AG04450 (cell line): ENCODE measurements around the gene EPHB2. TPM values are rescaled to one million over a fixed set of nuclear protein-coding genes. Genes with fewer than 3 reads are reported as not detected.

Experiments
- CTCF ChIA-PET: fragments of 300-600, 350-600 bp; formaldehyde crosslinking; extraction: SDS; loops from one replicate; lab custom pipeline; 2022; ENCODE audit warnings: antibody characterized with exemption, inconsistent platforms; lab: Charles Lee
- POLR2A ChIA-PET: fragments of 350-600 bp; formaldehyde crosslinking; extraction: SDS; loops from one replicate; lab custom pipeline; 2021; ENCODE audit warnings: antibody characterized with exemption, inconsistent platforms; lab: Yijun Ruan, JAX
- DNase-seq: peaks from one replicate; pipeline ENCODE4 v3.0.0-alpha.2; 2011; ENCODE audit warnings: low read depth, low spot score
- H3K27ac ChIP-seq: one replicate; pipeline ENCODE4 v1.5.1; 2012; ENCODE audit warnings: low read depth, low read length, control low read depth
- H3K27me3 ChIP-seq: one replicate; pipeline ENCODE4 v1.6.0; 2012; ENCODE audit warnings: low read length; ENCODE audit not compliant: control insufficient read depth, insufficient read depth
- H3K4me3 ChIP-seq: 2 replicates; pipeline ENCODE4 v1.5.1; 2011; ENCODE audit warnings: mild to moderate bottlenecking, low read depth, low read length, control low read depth
- H3K9me3 ChIP-seq: 2 replicates; pipeline ENCODE4 v1.5.1; 2012; ENCODE audit warnings: low read length; ENCODE audit not compliant: control insufficient read depth, insufficient read depth
- polyA plus RNA-seq: library from polyadenylated mRNA; depleted of rRNA; stranded (reverse); fragments of >200 nt; gene quantifications from 2 replicates; pipeline ENCODE4 v1.2.3, GENCODE V29; 2011
- TF ChIP-seq, protein P1 (sequence below): IDR thresholded peaks from 2 replicates; pipeline ENCODE4 v1.5.1; 2011; ENCODE audit warnings: low read depth, low read length, control low read depth, inconsistent platforms

The EPHB2 gene
- polyA plus RNA-seq, 1 experiment = 30.9 TPM

DNA sequence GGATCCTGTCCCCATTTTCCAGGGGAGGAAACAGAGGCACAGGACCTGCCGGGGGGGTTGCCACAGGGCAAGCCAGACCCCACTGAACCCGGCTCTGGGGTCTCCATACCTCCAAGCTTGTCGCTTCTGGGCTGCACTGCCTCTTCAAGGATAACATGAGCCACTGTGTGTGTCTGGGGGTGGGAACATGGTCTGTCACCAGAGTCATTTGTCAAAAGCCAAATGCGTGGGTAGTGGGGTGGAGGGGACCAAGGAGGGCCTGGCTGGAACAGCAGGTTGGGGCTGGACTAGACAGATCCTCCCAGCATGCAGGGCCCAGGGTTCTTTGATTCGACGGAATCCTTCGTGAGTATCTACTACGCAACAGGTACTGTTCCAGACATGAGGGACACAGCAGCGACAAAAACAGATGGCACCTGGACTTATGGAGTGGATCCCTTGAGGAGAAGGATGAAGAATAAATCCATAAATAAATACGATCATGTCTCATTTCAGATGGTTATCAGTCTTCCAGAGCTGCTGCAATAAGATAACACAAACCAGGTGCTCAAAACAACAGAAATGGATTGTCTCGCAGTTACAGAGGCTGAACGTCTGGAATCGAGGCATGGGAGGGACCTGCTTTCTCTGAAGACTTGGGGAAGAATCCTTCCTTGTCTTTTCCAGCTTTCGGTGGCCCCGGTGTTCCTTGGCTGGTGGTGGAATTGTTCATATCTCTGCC lies 28.9 kb upstream of the EPHB2 start:
- H3K4me3 ChIP-seq = no peak overlapping the region
- peaks cover 11% of the 10 kb centered on the region for H3K27me3 ChIP-seq
- CTCF ChIA-PET = no interaction called here
- DNase-seq = no peak
- H3K27ac ChIP-seq = no peak overlapping the region
- H3K9me3 ChIP-seq = no peaks in the 10 kb centered on the region; the same call in 1 of the 2 replicates
- POLR2A ChIA-PET = no interaction called here
- TF ChIP-seq, protein P1, sequence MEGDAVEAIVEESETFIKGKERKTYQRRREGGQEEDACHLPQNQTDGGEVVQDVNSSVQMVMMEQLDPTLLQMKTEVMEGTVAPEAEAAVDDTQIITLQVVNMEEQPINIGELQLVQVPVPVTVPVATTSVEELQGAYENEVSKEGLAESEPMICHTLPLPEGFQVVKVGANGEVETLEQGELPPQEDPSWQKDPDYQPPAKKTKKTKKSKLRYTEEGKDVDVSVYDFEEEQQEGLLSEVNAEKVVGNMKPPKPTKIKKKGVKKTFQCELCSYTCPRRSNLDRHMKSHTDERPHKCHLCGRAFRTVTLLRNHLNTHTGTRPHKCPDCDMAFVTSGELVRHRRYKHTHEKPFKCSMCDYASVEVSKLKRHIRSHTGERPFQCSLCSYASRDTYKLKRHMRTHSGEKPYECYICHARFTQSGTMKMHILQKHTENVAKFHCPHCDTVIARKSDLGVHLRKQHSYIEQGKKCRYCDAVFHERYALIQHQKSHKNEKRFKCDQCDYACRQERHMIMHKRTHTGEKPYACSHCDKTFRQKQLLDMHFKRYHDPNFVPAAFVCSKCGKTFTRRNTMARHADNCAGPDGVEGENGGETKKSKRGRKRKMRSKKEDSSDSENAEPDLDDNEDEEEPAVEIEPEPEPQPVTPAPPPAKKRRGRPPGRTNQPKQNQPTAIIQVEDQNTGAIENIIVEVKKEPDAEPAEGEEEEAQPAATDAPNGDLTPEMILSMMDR = no peak

DNA sequence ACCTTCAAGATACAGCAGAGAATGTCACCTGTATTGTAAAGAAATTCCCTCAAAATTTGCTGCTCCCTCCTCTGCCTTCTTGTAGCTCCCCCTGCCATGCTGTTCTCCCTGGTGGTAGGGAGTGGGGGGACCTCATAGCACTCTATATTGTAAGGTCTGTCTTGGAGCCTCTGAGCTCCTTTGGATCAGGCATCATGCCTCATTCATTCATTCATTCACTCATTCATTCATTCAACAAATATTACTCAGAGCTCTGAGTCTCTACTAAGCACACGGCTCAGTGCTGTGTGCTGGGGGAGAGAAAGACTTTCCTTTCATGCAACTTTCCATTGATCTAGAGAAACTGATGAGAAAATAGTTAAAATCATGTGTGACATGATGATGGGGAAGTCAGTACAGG lies 27.1 kb upstream of the EPHB2 start:
- POLR2A ChIA-PET = no interaction called here
- Histone ChIP-seq H3K4me3 (no peak overlapping the region), H3K27me3 (peaks cover 11% of the 10 kb centered on the region), H3K9me3 (no peaks in the 10 kb centered on the region; the same call in 1 of the 2 replicates), H3K27ac (no peak overlapping the region)
- CTCF ChIA-PET = interaction anchor here (1.8 kb wide), 1 partner anchor 20 kb away, joined by 4 read pairs; no protein-coding TSS in a partner anchor
- no peak for DNase-seq
- TF ChIP-seq, protein P1 = no peak

DNA sequence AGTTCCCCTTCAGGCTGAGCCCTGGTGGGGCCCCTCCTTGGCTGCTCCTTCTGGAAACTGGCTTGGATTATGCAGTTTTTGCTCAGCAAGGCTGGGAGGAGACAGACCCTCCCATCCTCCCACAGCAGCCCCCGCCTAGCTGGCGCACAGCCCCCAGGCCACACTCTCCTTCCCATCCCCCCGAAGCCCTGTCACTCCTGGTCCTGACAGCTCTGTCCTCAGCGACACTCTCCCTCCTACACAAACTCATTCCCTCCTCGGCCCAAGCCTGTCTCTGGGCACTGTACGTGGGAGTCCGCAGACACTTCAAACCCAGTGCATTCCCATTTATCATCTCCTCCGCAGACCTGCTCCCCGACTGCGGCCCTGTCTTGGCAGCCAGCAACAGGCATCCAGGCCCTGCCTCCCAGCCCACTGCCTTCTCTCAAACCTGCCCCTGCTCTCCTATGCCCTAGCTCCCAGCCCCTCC lies 25.0 kb upstream of the EPHB2 start:
- Histone ChIP-seq H3K27me3 (peaks cover 8% of the 10 kb centered on the region), H3K27ac (no peak overlapping the region), H3K9me3 (no peaks in the 10 kb centered on the region), H3K4me3 (no peak overlapping the region)
- ChIA-PET POLR2A (no interaction called here), CTCF (interaction anchor here (1.1 kb wide), 1 partner anchor 19 kb away, joined by 3 read pairs; no protein-coding TSS in a partner anchor)
- no peak for DNase-seq
- TF ChIP-seq, protein P1 = no peak

DNA sequence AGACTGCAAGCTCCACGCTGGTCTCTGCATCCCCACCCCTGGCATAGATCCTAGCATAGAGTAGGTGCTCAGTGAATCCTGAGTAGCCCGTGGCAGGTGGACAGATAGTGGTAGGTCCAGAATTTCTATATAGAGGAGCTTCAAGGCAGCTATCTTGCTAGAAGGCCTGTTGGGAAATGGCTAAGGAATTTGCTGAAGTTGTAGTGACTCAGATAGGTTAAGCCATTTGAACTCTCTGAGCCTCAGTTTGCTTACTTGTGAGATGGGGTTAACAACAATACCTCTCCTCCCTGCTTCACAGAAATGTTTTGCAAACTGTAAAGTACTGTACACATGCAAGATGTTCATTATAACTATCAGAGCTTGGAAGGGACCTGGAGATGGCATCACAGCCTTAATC lies 23.4 kb upstream of the EPHB2 start:
- Histone ChIP-seq H3K4me3 (no peak overlapping the region), H3K27me3 (peaks cover 4% of the 10 kb centered on the region), H3K9me3 (no peaks in the 10 kb centered on the region), H3K27ac (no peak overlapping the region)
- TF ChIP-seq, protein P1 = no peak
- CTCF ChIA-PET = interaction anchor here (0.6 kb wide), 1 partner anchor 1016 kb away, joined by 3 read pairs; no protein-coding TSS in a partner anchor
- DNase-seq = no peak
- POLR2A ChIA-PET = no interaction called here

DNA sequence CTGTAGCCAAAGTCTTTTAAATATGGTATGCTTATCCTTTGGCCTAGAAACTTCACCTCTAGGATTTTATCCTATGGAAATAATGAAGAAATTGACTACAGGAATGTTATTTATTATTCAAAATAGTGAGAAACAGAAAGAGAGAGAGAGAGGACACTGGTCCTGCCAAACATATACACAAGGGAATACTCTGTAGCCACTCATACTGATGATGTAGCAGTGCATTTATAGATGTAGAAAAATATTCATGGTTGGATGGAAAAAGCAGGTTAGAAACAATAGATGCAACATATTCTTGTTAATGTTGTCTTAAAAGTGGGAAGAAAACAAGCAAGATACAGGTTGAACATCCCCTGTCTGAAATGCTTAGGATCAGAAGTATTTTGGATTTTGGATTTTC lies 22.2 kb upstream of the EPHB2 start:
- no peaks in the 10 kb centered on the region for H3K27me3 ChIP-seq
- no peak overlapping the region for H3K4me3 ChIP-seq
- TF ChIP-seq, protein P1 = no peak
- no peak overlapping the region for H3K27ac ChIP-seq
- no peaks in the 10 kb centered on the region for H3K9me3 ChIP-seq
- ChIA-PET CTCF (interaction anchor here (0.7 kb wide), 1 partner anchor 16 kb away, joined by 5 read pairs; no protein-coding TSS in a partner anchor), POLR2A (no interaction called here)
- no peak for DNase-seq
